H9 (cell line): ENCODE data around the gene EMP3. TPM values are rescaled to one million over a fixed set of nuclear protein-coding genes. Genes with fewer than 3 reads are reported as not detected.

Experiments used
- DNase-seq: peaks from one replicate; pipeline ENCODE4 v3.0.0-alpha.2; 2017
- H2AFZ ChIP-seq: one replicate; pipeline ENCODE4 v1.6.1; 2013; ENCODE audit warnings: mild to moderate bottlenecking, low read length, control low read depth, moderate library complexity
- H2AK5ac ChIP-seq: 2 replicates; pipeline ENCODE4 v1.6.1; 2013; ENCODE audit warnings: low read length, control low read depth, mixed read lengths; ENCODE audit not compliant: insufficient read length
- H2BK120ac ChIP-seq: one replicate; pipeline ENCODE4 v1.6.1; 2013; ENCODE audit warnings: low read depth, mild to moderate bottlenecking, low read length, control low read depth, inconsistent platforms; ENCODE audit not compliant: poor library complexity, severe bottlenecking
- H2BK12ac ChIP-seq: 2 replicates; pipeline ENCODE4 v1.6.1; 2013; ENCODE audit warnings: low read length, control low read depth, mixed read lengths, low read depth; ENCODE audit not compliant: insufficient read length
- H2BK15ac ChIP-seq: 2 replicates; pipeline ENCODE4 v1.6.1; 2013; ENCODE audit warnings: low read depth, low read length, control low read depth
- H2BK20ac ChIP-seq: one replicate; pipeline ENCODE4 v1.6.1; 2013; ENCODE audit warnings: low read depth, mild to moderate bottlenecking, low read length, control low read depth, inconsistent platforms; ENCODE audit not compliant: poor library complexity, severe bottlenecking
- H2BK5ac ChIP-seq: 2 replicates; pipeline ENCODE4 v1.6.1; 2013; ENCODE audit warnings: low read length, control low read depth, mixed read lengths; ENCODE audit not compliant: insufficient read length
- H3K14ac ChIP-seq: 2 replicates; pipeline ENCODE4 v1.6.1; 2013; ENCODE audit warnings: low read length, control low read depth; ENCODE audit not compliant: insufficient read depth
- H3K18ac ChIP-seq: 2 replicates; pipeline ENCODE4 v1.6.1; 2013; ENCODE audit warnings: low read depth, mild to moderate bottlenecking, mixed read lengths, low read length, control low read depth; ENCODE audit not compliant: insufficient read length
- H3K23ac ChIP-seq: 2 replicates; pipeline ENCODE4 v1.6.1; 2013; ENCODE audit warnings: low read length, control low read depth, mixed read lengths, low read depth; ENCODE audit not compliant: insufficient read length
- H3K23me2 ChIP-seq: 2 replicates; pipeline ENCODE4 v1.6.1; 2013; ENCODE audit warnings: low read depth, mild to moderate bottlenecking, mixed read lengths, low read length, control low read depth; ENCODE audit not compliant: insufficient read length, poor library complexity, severe bottlenecking
- H3K27ac ChIP-seq: 2 replicates; pipeline ENCODE4 v1.5.1; 2013; ENCODE audit warnings: low read length, control low read depth, mixed read lengths, low read depth; ENCODE audit not compliant: insufficient read length
- H3K27me3 ChIP-seq: 2 replicates; pipeline ENCODE4 v1.6.1; 2013; ENCODE audit warnings: low read length, control low read depth, inconsistent platforms; ENCODE audit not compliant: insufficient read depth
- H3K4ac ChIP-seq: 2 replicates; pipeline ENCODE4 v1.6.1; 2013; ENCODE audit warnings: low read depth, mild to moderate bottlenecking, control low read depth, inconsistent platforms, low read length, moderate library complexity
- H3K4me1 ChIP-seq: 2 replicates; pipeline ENCODE4 v1.6.1; 2013; ENCODE audit warnings: low read length, control low read depth, inconsistent platforms; ENCODE audit not compliant: insufficient read depth
- H3K4me2 ChIP-seq: 2 replicates; pipeline ENCODE4 v1.6.1; 2013; ENCODE audit warnings: low read length, control low read depth, mixed read lengths; ENCODE audit not compliant: insufficient read length, insufficient read depth
- H3K56ac ChIP-seq: 2 replicates; pipeline ENCODE4 v1.6.1; 2013; ENCODE audit warnings: low read depth, mild to moderate bottlenecking, mixed read lengths, low read length, control low read depth; ENCODE audit not compliant: insufficient read length
- H3K79me1 ChIP-seq: 2 replicates; pipeline ENCODE4 v1.6.1; 2013; ENCODE audit warnings: low read depth, mild to moderate bottlenecking, moderate library complexity, low read length, control low read depth, inconsistent platforms; ENCODE audit not compliant: insufficient read depth, poor library complexity, severe bottlenecking
- H3K79me2 ChIP-seq: 2 replicates; pipeline ENCODE4 v1.6.1; 2013; ENCODE audit warnings: low read length, control low read depth, inconsistent platforms; ENCODE audit not compliant: insufficient read depth
- H3K9ac ChIP-seq: 2 replicates; pipeline ENCODE4 v1.6.1; 2013; ENCODE audit warnings: low read length, control low read depth, mixed read lengths; ENCODE audit not compliant: insufficient read length; ENCODE audit errors: extremely low read depth
- H3K9me3 ChIP-seq: one replicate; pipeline ENCODE4 v1.6.1; 2013; ENCODE audit warnings: low read depth, low read length, inconsistent platforms; ENCODE audit not compliant: control insufficient read depth
- H3T11ph ChIP-seq: one replicate; pipeline ENCODE4 v1.6.1; 2013; ENCODE audit warnings: mild to moderate bottlenecking, low read length, control low read depth, inconsistent platforms
- H4K20me1 ChIP-seq: one replicate; pipeline ENCODE4 v1.6.1; 2013; ENCODE audit not compliant: control insufficient read depth, insufficient read length, insufficient read depth
- H4K5ac ChIP-seq: 2 replicates; pipeline ENCODE4 v1.6.1; 2013; ENCODE audit warnings: low read depth, mild to moderate bottlenecking, mixed read lengths, low read length, control low read depth; ENCODE audit not compliant: insufficient read length
- H4K8ac ChIP-seq: replicated peaks from 2 replicates; pipeline ENCODE4 v1.6.1; 2013; ENCODE audit warnings: low read length, control low read depth, mixed read lengths, low read depth; ENCODE audit not compliant: insufficient read length
- H4K91ac ChIP-seq: 2 replicates; pipeline ENCODE4 v1.6.1; 2013; ENCODE audit warnings: low read depth, mild to moderate bottlenecking, moderate library complexity, mixed read lengths, low read length, control low read depth; ENCODE audit not compliant: insufficient read length
- H3K27ac Mint-ChIP-seq, 3 experiments: 2 replicates in 2 of 3; 3 replicates in 1 of 3; pipeline ENCODE4 v1.8.0; 2020 to 2021; ENCODE audit warnings: mixed read lengths in 3 of 3, mild to moderate bottlenecking in 1 of 3, moderate library complexity in 1 of 3
- H3K27me3 Mint-ChIP-seq: 2 replicates; pipeline ENCODE4 v1.8.0; 2021; ENCODE audit warnings: low read depth, mild to moderate bottlenecking, moderate library complexity, mixed read lengths
- H3K36me3 Mint-ChIP-seq, 3 experiments: 2 replicates in 2 of 3; 3 replicates in 1 of 3; pipeline ENCODE4 v1.8.0; 2020 to 2021; ENCODE audit warnings: low read depth in 3 of 3, mixed read lengths in 3 of 3; ENCODE audit not compliant: insufficient read depth in 1 of 3
- H3K4me1 Mint-ChIP-seq, 2 experiments: 2 replicates each; pipeline ENCODE4 v1.8.0; 2020; ENCODE audit warnings: mixed read lengths in 2 of 2
- H3K4me3 Mint-ChIP-seq, 2 experiments: 2 replicates in 1 of 2; 3 replicates in 1 of 2; pipeline ENCODE4 v1.8.0; 2020 to 2021; ENCODE audit warnings: mild to moderate bottlenecking in 2 of 2, mixed read lengths in 2 of 2, moderate library complexity in 1 of 2
- H3K9me3 Mint-ChIP-seq, 2 experiments: 2 replicates in 1 of 2; 3 replicates in 1 of 2; pipeline ENCODE4 v1.8.0; 2020; ENCODE audit warnings: mild to moderate bottlenecking in 2 of 2, mixed read lengths in 2 of 2, moderate library complexity in 1 of 2
- WGBS: extraction: QIAGEN DNeasy Blood & Tissue Kit; methylation state at CpG from one replicate; pipeline ENCODE4 v1.1.7; 2013; ENCODE audit warnings: missing lambda C conversion rate, low lambda C conversion rate, mixed read lengths; ENCODE audit not compliant: insufficient read length; ENCODE audit errors: extremely low coverage; 5-methylcytosine and 5-hydroxymethylcytosine counted together
- total RNA-seq: library from RNA; stranded (reverse); gene quantifications from 2 replicates; pipeline ENCODE4 v1.2.1, GENCODE V29; 2021
- TF ChIP-seq, protein P1 (sequence below): fragments of 200-600 bp; sonication (generic); conservative IDR thresholded peaks from 3 replicates; pipeline ENCODE4 v1.8.0; 2021; ENCODE audit warnings: antibody characterized with exemption, mild to moderate bottlenecking

Gene EMP3
- total RNA-seq, 1 experiment from 2014 or later = 9.6 TPM

DNA sequence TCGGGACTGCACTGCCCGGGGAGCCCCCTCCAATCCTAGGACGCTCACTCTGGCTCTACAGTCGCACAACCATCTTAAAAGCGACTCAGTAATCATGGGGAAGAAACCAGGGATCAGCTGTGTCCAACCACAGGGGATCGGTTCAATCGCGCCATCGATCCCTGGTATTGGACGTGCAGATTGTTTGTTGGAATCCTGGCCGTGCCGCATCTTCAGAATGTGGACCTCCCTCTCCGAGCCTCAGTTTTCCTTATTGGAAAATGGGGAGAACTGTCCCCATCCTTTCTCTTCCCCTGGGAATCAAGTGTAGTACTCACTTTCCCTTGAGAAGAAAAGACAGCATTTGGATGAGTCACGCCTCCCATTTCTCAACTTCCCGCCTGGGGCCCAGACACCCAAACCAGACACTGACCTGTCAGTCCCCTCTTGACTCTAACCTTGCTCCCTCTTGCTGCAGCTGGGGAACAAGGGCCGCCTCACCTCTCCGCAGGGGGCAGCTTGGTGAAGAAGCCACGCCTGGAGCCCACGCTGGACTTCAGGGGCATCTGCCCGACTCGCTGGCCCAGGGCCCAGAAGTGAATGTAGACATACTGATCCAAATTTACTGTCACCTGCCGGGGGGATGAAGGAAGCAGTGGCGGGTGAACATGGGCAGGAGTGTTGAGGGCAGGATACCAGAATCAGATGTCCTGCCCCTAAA, 17.6 kb downstream of the EMP3 start:
- Mint-ChIP-seq H3K9me3 (no peaks in the 10 kb centered on the region), H3K4me1 (peaks cover 2 to 12% of the 10 kb centered on the region in 2 experiments; a peak in 3 of 4 replicates), H3K27me3 (no peaks in the 10 kb centered on the region; the same call in none of the 2 replicates), H3K4me3 (no peak overlapping the region), H3K36me3 (peaks cover 0 to 4% (median 0%) of the 10 kb centered on the region in 3 experiments; a peak in 2 of 7 replicates), H3K27ac (peak overlapping the region in 1 of 3 experiments; percentile 70; a peak in 1 of 7 replicates)
- H4K91ac ChIP-seq = no peak overlapping the region
- no peak overlapping the region for H2BK12ac ChIP-seq
- TF ChIP-seq, protein P1, sequence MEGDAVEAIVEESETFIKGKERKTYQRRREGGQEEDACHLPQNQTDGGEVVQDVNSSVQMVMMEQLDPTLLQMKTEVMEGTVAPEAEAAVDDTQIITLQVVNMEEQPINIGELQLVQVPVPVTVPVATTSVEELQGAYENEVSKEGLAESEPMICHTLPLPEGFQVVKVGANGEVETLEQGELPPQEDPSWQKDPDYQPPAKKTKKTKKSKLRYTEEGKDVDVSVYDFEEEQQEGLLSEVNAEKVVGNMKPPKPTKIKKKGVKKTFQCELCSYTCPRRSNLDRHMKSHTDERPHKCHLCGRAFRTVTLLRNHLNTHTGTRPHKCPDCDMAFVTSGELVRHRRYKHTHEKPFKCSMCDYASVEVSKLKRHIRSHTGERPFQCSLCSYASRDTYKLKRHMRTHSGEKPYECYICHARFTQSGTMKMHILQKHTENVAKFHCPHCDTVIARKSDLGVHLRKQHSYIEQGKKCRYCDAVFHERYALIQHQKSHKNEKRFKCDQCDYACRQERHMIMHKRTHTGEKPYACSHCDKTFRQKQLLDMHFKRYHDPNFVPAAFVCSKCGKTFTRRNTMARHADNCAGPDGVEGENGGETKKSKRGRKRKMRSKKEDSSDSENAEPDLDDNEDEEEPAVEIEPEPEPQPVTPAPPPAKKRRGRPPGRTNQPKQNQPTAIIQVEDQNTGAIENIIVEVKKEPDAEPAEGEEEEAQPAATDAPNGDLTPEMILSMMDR = no peak
- no peak overlapping the region for H2AK5ac ChIP-seq
- no peaks in the 10 kb centered on the region for H3K23me2 ChIP-seq
- H3K9me3 ChIP-seq = no peaks in the 10 kb centered on the region
- no CpG with 5 or more reads among the region's 23 CpGs for WGBS
- no peak overlapping the region for H4K5ac ChIP-seq
- no peak overlapping the region for H3K9ac ChIP-seq
- no peak overlapping the region for H3K23ac ChIP-seq
- no peak overlapping the region for H2BK5ac ChIP-seq
- H3K4me2 ChIP-seq = no peak overlapping the region
- H3T11ph ChIP-seq = no peak overlapping the region
- no peaks in the 10 kb centered on the region for H3K27me3 ChIP-seq
- H3K79me1 ChIP-seq = no peaks in the 10 kb centered on the region
- DNase-seq = no peak
- no peak overlapping the region for H2BK120ac ChIP-seq
- no peak overlapping the region for H3K27ac ChIP-seq
- no peaks in the 10 kb centered on the region for H3K4me1 ChIP-seq
- H3K4ac ChIP-seq = no peak overlapping the region
- H4K8ac ChIP-seq = no peak overlapping the region
- no peak overlapping the region for H2AFZ ChIP-seq
- no peak overlapping the region for H3K14ac ChIP-seq
- no peak overlapping the region for H2BK15ac ChIP-seq
- no peak overlapping the region for H3K18ac ChIP-seq
- no peaks in the 10 kb centered on the region for H4K20me1 ChIP-seq
- no peak overlapping the region for H2BK20ac ChIP-seq
- H3K79me2 ChIP-seq = no peaks in the 10 kb centered on the region
- no peak overlapping the region for H3K56ac ChIP-seq
